ENCODE measurements around the gene FKTN. TPM values are rescaled to one million over a fixed set of nuclear protein-coding genes. Genes with fewer than 3 reads are reported as not detected.
"Not testable (repeated sequence)": the region's sequence is repeated elsewhere in the genome, so short reads cannot be mapped to it uniquely, and the experiment has no call there.

The FKTN gene
- total RNA-seq, 4 donors from 2014 or later = 6.0 to 49.6 (median 9.7) TPM

GRCh38 chr9:105522618-105523385, 35.1 kb upstream of the FKTN start:
- not testable (repeated sequence) for H3K27me3 ChIP-seq; H3K4me1 ChIP-seq; H3K4me3 ChIP-seq; DNase-seq (ENCODE audit: low spot score in 2 of 2); H3K36me3 ChIP-seq; H3K27ac ChIP-seq; H3K9me3 ChIP-seq
- 81% methylated on average over 10 of the region's 10 CpGs for WGBS

DNA sequence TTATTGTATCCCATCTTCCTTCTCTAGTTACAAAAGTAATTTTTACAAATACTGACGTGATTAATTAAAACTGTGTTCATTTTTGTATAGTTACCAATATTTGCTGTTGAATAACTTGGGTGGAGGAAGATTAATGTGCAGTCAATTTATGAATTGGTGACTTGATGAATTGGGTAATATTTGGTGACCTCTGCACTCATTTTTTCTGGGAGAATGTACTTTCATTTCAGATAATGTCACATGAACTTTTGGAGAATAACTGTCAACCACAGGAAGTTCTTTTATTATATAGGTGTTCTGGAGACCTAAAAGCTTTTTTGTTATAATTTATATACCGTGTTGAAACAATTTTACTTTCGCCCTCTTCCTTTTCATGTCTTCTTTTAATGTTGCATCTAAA, 26.4 kb upstream of the FKTN start:
- Histone ChIP-seq H3K27ac (no peak overlapping the region), H3K4me1 (no peaks in the 10 kb centered on the region), H3K36me3 (peaks cover 3% of the 10 kb centered on the region), H3K9me3 (no peaks in the 10 kb centered on the region), H3K27me3 (no peaks in the 10 kb centered on the region), H3K4me3 (no peak overlapping the region)
- WGBS = 83% methylated on average over 3 of the region's 3 CpGs
- TF ChIP-seq POLR2A (IDR thresholded peaks at IDR 0.05) = no peak
- no peak for TF ChIP-seq EP300 (IDR thresholded peaks at IDR 0.05)
- TF ChIP-seq POLR2AphosphoS5 (IDR thresholded peaks at IDR 0.05) = no peak
- no peak for TF ChIP-seq CTCF (IDR thresholded peaks at IDR 0.05)
- DNase-seq (ENCODE audit: low spot score in 2 of 2) = no peak

DNA sequence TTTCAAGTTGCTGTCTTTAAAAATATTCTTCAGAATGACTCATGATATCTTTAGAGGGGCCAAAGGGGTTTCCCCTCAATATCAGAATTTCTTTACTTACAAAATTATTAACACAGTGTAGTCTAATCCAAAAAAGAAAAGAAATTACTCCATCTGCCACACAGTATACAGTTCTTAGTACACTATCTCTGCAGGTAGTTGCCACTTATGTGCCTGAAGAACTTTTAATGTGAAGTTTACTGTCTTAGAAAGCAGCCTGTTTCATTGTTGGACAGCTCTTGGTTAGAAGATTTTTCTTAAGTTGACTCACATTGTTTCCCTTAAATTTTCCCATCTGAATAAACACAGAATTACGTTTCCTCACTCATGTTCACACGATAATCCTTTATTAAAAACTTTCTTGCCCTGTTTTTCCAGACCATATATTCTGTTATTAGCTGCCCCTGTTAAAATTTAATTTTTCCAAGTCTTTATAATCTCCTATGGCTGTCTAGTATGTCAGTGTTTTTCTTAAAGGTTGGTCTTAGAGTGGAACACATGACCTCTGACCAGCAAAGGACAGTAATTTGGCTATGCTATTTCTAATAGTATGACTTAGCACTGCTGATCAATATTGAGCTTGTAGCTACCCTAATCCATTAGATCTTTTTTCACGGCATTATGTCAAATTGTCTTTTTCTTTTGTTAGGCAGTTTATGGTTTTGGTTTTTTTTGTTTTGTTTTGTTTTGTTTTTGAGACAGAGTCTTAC, 21.8 kb upstream of the FKTN start:
- DNase-seq (ENCODE audit: low spot score in 2 of 2) = no peak
- no peaks in the 10 kb centered on the region for H3K27me3 ChIP-seq
- TF ChIP-seq CTCF (IDR thresholded peaks at IDR 0.05) (no peak), EP300 (IDR thresholded peaks at IDR 0.05) (no peak), POLR2A (IDR thresholded peaks at IDR 0.05) (no peak), POLR2AphosphoS5 (IDR thresholded peaks at IDR 0.05) (no peak)
- H3K9me3 ChIP-seq = no peaks in the 10 kb centered on the region
- H3K4me1 ChIP-seq = no peaks in the 10 kb centered on the region
- no peak overlapping the region for H3K4me3 ChIP-seq
- peaks cover 3% of the 10 kb centered on the region for H3K36me3 ChIP-seq
- H3K27ac ChIP-seq = no peak overlapping the region
- 96% methylated on average over 3 of the region's 3 CpGs for WGBS

DNA sequence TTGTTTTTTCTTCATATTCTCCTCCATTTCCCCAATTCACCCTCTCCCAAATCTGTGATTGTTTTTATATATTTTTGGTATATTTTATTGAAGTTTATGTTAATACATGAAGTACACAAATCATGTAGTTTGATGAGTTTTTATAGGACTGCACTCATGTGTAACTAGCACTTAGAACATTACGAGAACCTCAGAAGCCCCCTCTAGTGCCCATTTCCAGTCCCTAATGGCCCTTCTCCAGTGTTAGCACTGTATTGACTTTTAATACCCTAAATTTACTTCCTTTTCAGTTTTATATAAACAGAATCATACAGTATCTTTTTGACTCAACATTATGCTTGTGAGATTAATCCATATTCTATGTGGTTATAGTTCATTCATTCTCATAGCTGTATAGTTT, 18.5 kb upstream of the FKTN start:
- no peak for DNase-seq (ENCODE audit: low spot score in 2 of 2)
- TF ChIP-seq EP300 (IDR thresholded peaks at IDR 0.05) (no peak), CTCF (IDR thresholded peaks at IDR 0.05) (no peak), POLR2A (IDR thresholded peaks at IDR 0.05) (no peak), POLR2AphosphoS5 (IDR thresholded peaks at IDR 0.05) (no peak)
- no peaks in the 10 kb centered on the region for H3K9me3 ChIP-seq
- WGBS = 100% methylated on average over 1 of the region's 1 CpG
- H3K4me3 ChIP-seq = no peak overlapping the region
- no peaks in the 10 kb centered on the region for H3K27me3 ChIP-seq
- H3K27ac ChIP-seq = no peak overlapping the region
- H3K4me1 ChIP-seq = no peaks in the 10 kb centered on the region
- H3K36me3 ChIP-seq = peaks cover 3% of the 10 kb centered on the region

- Histone ChIP-seq H3K4me3 (no peak overlapping the region), H3K4me1 (no peaks in the 10 kb centered on the region), H3K27ac (no peak overlapping the region), H3K9me3 (no peaks in the 10 kb centered on the region), H3K36me3 (no peaks in the 10 kb centered on the region), H3K27me3 (no peaks in the 10 kb centered on the region)
- DNase-seq (ENCODE audit: low spot score in 2 of 2) = no peak
- no peak for TF ChIP-seq POLR2AphosphoS5 (IDR thresholded peaks at IDR 0.05)
- TF ChIP-seq POLR2A (IDR thresholded peaks at IDR 0.05) = no peak
- no peak for TF ChIP-seq CTCF (IDR thresholded peaks at IDR 0.05)
- TF ChIP-seq EP300 (IDR thresholded peaks at IDR 0.05) = no peak
- WGBS = 94% methylated on average over 3 of the region's 3 CpGs
Observed at GRCh38 chr9:105541838-105542237, 16.1 kb upstream of the FKTN start.
